Left cardiac atrium (tissue), 4 donors: ENCODE measurements around the gene CDHR1. TPM values are rescaled to one million over a fixed set of nuclear protein-coding genes. Genes with fewer than 3 reads are reported as not detected.

Experiments
- ATAC-seq, 2 donors: fragments of 200-7000 bp; cut with Tn5 transposase; one replicate each; pipeline ENCODE4 v1.9.1; 2020; ENCODE audit warnings: mild to moderate bottlenecking in 2 of 2, moderate library complexity in 2 of 2
- DNase-seq: peaks from one replicate; pipeline ENCODE4 v3.0.0-alpha.2; 2020
- intact Hi-C, 2 donors: fragments of 100-400 bp; cut with DNase I; formaldehyde crosslinking; loops; one replicate each; pipeline versions ENCODE4 v1.14.1 to v1.15.1; 2022 to 2023
- total RNA-seq, 2 donors: library from RNA; stranded (reverse); fragmentation: NEBNext Ultra II Directional; extraction: Animal tissue kit (Norgen Biotek cat#: 25700); gene quantifications; one replicate each; pipeline ENCODE4 v1.2.1, GENCODE V29; 2021
- donor health status: DM: no; HTN: yes; CAD: no.
- donor health status: DM: no; HTN: yes; CAD: no; lungs with severe emphysema.
- donor health status: DM: yes; HTN: yes; CAD: no.
- donor health status: Dilated cardiomyopathy.

CDHR1 gene
- total RNA-seq, 2 donors from 2014 or later = 0.68 to 1.2 TPM

- intact Hi-C loops = no loop called here
- ATAC-seq (no peak), DNase-seq (no peak)
Measured at GRCh38 chr10:84254552-84255478, 60.5 kb downstream of the CDHR1 start.

- intact Hi-C loops = no loop called here
- peak; percentile 69 to 77 for ATAC-seq
- DNase-seq = peak; percentile 75
Measured at GRCh38 chr10:84256510-84257342, 62.4 kb downstream of the CDHR1 start.

DNA sequence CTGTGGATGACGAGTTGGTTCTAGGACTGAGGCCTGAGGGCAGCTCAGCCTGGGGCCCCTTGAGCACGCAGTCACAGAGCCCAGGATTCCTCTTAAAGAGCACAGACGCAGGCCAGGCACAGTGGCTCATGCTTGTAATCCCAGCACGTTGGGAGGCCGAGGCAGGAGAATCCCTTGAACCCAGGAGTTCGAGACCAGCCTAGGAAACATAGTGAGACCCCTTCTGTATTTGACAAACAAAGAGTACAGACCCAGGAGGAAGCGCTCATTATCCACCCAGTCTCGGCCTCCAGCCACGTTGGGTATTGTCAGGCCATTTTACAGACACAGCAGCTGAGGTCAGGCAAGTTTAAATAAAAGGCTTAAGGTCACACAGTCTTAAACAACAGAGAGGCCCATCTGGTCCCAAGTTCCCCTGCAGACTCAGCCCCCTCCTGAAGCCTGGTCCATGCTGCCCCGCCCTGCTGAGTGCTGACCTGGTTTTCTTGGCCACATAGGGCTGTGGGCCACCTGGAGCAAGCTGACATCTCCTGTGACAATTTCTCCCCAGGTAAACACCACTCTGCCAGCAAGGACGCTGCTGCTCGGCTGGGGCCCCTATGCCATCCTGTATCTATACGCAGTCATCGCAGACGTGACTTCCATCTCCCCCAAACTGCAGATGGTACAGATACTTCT, 63.1 kb downstream of the CDHR1 start:
- no peak for DNase-seq
- intact Hi-C loops = no loop called here
- ATAC-seq = no peak

DNA sequence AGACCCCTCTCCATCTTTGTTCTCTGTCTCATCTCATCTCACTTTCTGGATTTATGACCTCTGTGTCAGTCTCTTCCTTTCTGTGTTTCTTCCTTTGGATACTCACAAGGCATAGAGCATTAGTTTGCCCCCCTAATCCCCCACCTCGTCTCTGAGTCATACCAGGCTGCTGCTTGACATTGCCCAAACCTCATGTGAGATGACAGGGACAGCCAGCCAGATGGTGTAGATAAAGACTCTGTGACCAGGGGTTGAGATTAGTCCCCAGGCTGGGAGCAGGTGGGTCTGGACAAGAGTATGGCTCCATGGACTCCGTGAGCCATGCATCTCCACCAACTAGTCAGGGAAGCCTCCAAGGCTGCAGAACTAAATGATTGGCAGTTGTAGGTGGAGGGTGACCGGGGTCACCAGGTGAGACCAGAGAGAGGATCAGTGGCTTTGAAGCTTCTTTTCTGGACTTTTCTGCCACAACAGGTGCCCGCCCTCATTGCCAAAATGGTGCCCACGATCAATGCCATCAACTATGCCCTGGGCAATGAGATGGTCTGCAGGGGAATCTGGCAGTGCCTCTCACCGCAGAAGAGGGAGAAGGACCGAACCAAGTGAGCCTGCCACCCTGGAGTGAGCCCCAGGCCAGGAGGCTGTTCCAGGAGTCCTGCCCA, 63.8 kb downstream of the CDHR1 start:
- intact Hi-C loops = no loop called here
- no peak for DNase-seq
- no peak for ATAC-seq

GRCh38 chr10:84261236-84261915, 67.0 kb downstream of the CDHR1 start:
- intact Hi-C loops = loop anchor here in 1 of 2 donors (5.0 kb wide), 1 partner anchor 111 kb away; no protein-coding TSS in a partner anchor
- DNase-seq (no peak), ATAC-seq (no peak)

GRCh38 chr10:84262190-84262956, 68.0 kb downstream of the CDHR1 start:
- ATAC-seq (no peak), DNase-seq (no peak)
- intact Hi-C loops = loop anchor here in 1 of 2 donors (5.0 kb wide), 1 partner anchor 110 kb away; no protein-coding TSS in a partner anchor

GRCh38 chr10:84263716-84264115, 69.4 kb downstream of the CDHR1 start:
- intact Hi-C loops = loop anchor here (2.0 to 5.0 kb wide), 2 partner anchors 109 to 273 kb away; no protein-coding TSS in a partner anchor
- no peak for ATAC-seq
- DNase-seq = no peak

- intact Hi-C loops = loop anchor here (2.0 to 5.0 kb wide), 2 partner anchors 108 to 272 kb away; no protein-coding TSS in a partner anchor
- DNase-seq = peak; percentile 67
- peak; percentile 90 to 94 for ATAC-seq
Measured at GRCh38 chr10:84264611-84265141, 70.3 kb downstream of the CDHR1 start.

- DNase-seq (no peak), ATAC-seq (no peak)
- intact Hi-C loops = loop anchor here (2.0 kb wide), 1 partner anchor 271 kb away; no protein-coding TSS in a partner anchor
Measured at GRCh38 chr10:84265418-84265817, 71.1 kb downstream of the CDHR1 start.

- intact Hi-C loops = no loop called here
- DNase-seq (peak; percentile 52), ATAC-seq (no peak)
Measured at GRCh38 chr10:84267503-84268126, 73.3 kb downstream of the CDHR1 start.

DNA sequence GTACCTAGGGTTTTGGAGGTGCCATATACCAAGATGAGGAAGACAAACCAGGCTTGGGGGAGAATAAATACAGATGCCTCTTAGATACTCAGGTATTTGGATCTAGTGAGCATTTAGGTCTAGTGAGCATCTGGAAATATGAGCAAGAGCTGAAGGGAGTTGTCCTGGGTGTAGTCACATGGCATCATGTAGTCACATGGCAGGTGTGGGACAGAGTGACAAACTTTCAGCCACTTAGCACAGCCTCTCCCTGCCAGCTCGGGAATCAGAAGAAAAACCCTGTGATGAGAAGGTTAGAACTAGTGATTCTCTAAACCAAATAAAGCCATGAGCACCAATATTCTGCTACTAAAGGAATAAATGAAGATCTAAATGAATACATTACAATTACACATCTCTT, 74.8 kb downstream of the CDHR1 start:
- intact Hi-C loops = no loop called here

More for the DNA sequence above, 74.8 kb downstream of the CDHR1 start:
- ATAC-seq = no peak
- no peak for DNase-seq

Other genes with a start within 250 kb of the CDHR1 start
- 100 to 1,000 TPM; 259 to 306 TPM for gene GHITM, start 55.0 kb upstream of the CDHR1 start, total RNA-seq
- gene GPR15LG, start 20.7 kb upstream of the CDHR1 start, total RNA-seq = not detected
- under 1 TPM in 1 of 2 donors, not detected in 1; 0.06 TPM for gene LRIT2, start 31.0 kb downstream of the CDHR1 start, total RNA-seq
- gene LRIT1, start 47.0 kb downstream of the CDHR1 start, total RNA-seq = not detected
- under 1 TPM in 1 of 2 donors, not detected in 1; 0.82 TPM for gene RGR, start 50.5 kb downstream of the CDHR1 start, total RNA-seq
- gene CCSER2, start 134.1 kb downstream of the CDHR1 start, total RNA-seq = 100 to 1,000 TPM; 119 to 131 TPM